Measurements from ENCODE around the gene RBM6. TPM values are rescaled to one million over a fixed set of nuclear protein-coding genes. Genes with fewer than 3 reads are reported as not detected.

The RBM6 gene
- total RNA-seq, 6 donors from 2014 or later, result 67.9 to 380 (median 123) TPM

GRCh38 chr3:49997862-49998261 is 57.9 kb downstream of the RBM6 start:
- Histone ChIP-seq H3K27me3 (no peaks in the 10 kb centered on the region), H3K4me1 (no peaks in the 10 kb centered on the region), H3K27ac (no peak overlapping the region), H3K36me3 (peaks cover 4 to 38% (median 11%) of the 10 kb centered on the region in 4 donors), H3K9me3 (no peaks in the 10 kb centered on the region), H3K4me3 (no peak overlapping the region)
- WGBS, 2 donors, result 63 to 76% methylated on average over 1 of the region's 1 CpG
- DNase-seq (no peak), ATAC-seq (ENCODE audit: low FRiP score in 2 of 2) (no peak)
- TF ChIP-seq POLR2A (IDR thresholded peaks at IDR 0.05) (no peak), EP300 (IDR thresholded peaks at IDR 0.05) (no peak), POLR2AphosphoS5 (IDR thresholded peaks at IDR 0.05) (no peak), CTCF (IDR thresholded peaks at IDR 0.05) (no peak)

DNA sequence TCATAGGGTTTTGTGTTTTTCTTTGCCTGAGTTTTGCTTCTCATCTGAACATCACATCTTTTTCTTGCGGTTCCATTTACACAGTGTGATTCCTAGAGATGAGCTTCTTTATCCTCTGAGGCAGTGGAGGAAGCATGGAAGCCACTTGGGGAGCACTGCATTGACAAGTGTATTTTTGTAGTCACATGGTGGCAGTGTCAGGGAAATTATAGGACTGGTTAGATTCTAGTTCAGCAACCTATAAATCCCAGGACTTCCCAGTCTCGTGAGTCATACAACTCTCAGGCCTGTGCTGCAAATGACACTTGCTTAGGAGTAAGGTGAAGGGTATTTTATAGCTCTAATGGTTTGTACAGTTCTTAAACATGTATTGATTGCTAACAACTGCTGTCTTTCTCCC is 58.4 kb downstream of the RBM6 start:
- WGBS, 2 donors, result 80 to 95% methylated on average over 2 of the region's 2 CpGs
- Histone ChIP-seq H3K4me1 (no peaks in the 10 kb centered on the region), H3K9me3 (no peaks in the 10 kb centered on the region), H3K27ac (no peak overlapping the region), H3K27me3 (no peaks in the 10 kb centered on the region), H3K36me3 (peaks cover 4 to 38% (median 11%) of the 10 kb centered on the region in 4 donors), H3K4me3 (no peak overlapping the region)
- DNase-seq (no peak), ATAC-seq (ENCODE audit: low FRiP score in 2 of 2) (no peak)
- TF ChIP-seq POLR2AphosphoS5 (IDR thresholded peaks at IDR 0.05) (no peak), EP300 (IDR thresholded peaks at IDR 0.05) (no peak), CTCF (IDR thresholded peaks at IDR 0.05) (no peak), POLR2A (IDR thresholded peaks at IDR 0.05) (no peak)

DNA sequence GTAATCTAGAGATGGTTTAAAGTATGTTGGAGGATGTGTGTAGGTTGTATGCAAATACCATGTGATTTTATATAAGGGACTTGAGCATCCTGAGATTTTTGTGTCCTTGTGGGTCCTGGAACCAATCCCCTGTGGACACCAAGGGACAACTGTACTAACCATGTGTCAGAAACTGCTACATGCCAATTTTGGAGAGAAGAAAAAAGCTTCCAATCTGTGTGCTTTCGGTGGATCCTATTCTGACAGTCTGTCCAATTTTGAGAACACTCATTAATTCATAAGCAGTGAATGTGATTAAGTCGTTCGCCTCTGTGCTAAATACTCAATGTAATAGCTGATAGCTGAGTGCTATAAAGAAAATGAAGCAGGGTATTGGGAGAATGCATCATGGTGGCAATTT is 61.6 kb downstream of the RBM6 start:
- Histone ChIP-seq H3K4me1 (no peaks in the 10 kb centered on the region), H3K27ac (no peak overlapping the region), H3K4me3 (no peak overlapping the region), H3K36me3 (peaks cover 4 to 43% (median 14%) of the 10 kb centered on the region in 4 donors), H3K9me3 (no peaks in the 10 kb centered on the region), H3K27me3 (no peaks in the 10 kb centered on the region)
- 95 to 98% methylated on average over 3 of the region's 3 CpGs for WGBS, 2 donors
- no peak for ATAC-seq (ENCODE audit: low FRiP score in 2 of 2)
- no peak for TF ChIP-seq EP300 (IDR thresholded peaks at IDR 0.05)
- TF ChIP-seq CTCF (IDR thresholded peaks at IDR 0.05), result no peak
- no peak for TF ChIP-seq POLR2A (IDR thresholded peaks at IDR 0.05)
- TF ChIP-seq POLR2AphosphoS5 (IDR thresholded peaks at IDR 0.05), result no peak
- no peak for DNase-seq

- Histone ChIP-seq H3K4me1 (no peaks in the 10 kb centered on the region), H3K27ac (no peak overlapping the region), H3K9me3 (no peaks in the 10 kb centered on the region), H3K36me3 (peaks cover 4 to 47% (median 16%) of the 10 kb centered on the region in 4 donors), H3K4me3 (no peak overlapping the region), H3K27me3 (no peaks in the 10 kb centered on the region)
- WGBS, 2 donors, result 90 to 92% methylated on average over 3 of the region's 3 CpGs
- ATAC-seq (ENCODE audit: low FRiP score in 2 of 2), result no peak
- DNase-seq, result no peak
- TF ChIP-seq POLR2AphosphoS5 (IDR thresholded peaks at IDR 0.05) (no peak), CTCF (IDR thresholded peaks at IDR 0.05) (no peak), POLR2A (IDR thresholded peaks at IDR 0.05) (no peak), EP300 (IDR thresholded peaks at IDR 0.05) (no peak)
Observed at GRCh38 chr3:50003216-50003615, 63.3 kb downstream of the RBM6 start.

DNA sequence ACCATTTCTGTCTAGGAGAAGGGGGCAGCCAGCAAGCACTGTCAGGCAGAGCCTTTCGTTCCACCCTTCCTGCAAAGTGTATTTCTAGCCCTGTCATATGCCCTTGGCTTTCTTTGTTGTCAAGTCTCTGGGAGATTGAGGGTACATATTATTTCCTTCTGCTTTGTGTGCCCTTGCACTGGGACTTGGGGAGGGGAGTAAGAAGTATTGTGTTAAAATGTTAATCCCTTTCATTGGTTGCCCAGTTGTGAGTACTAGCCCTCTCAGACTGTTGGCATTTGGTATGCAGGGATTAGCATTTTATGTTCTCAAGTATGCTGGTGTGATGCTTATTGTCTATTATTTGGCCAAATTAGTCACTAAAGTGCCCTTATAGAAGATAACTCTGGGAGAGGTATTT is 63.9 kb downstream of the RBM6 start:
- H3K27me3 ChIP-seq, result no peaks in the 10 kb centered on the region
- no peaks in the 10 kb centered on the region for H3K4me1 ChIP-seq
- peaks cover 4 to 46% (median 16%) of the 10 kb centered on the region in 4 donors for H3K36me3 ChIP-seq
- ATAC-seq (ENCODE audit: low FRiP score in 2 of 2) (no peak), DNase-seq (no peak)
- no peaks in the 10 kb centered on the region for H3K9me3 ChIP-seq
- H3K27ac ChIP-seq, result no peak overlapping the region
- TF ChIP-seq POLR2AphosphoS5 (IDR thresholded peaks at IDR 0.05), result no peak
- no peak for TF ChIP-seq POLR2A (IDR thresholded peaks at IDR 0.05)
- no peak for TF ChIP-seq EP300 (IDR thresholded peaks at IDR 0.05)
- no peak for TF ChIP-seq CTCF (IDR thresholded peaks at IDR 0.05)
- H3K4me3 ChIP-seq, result no peak overlapping the region
- WGBS, 2 donors, result 0% methylated on average over 1 of the region's 1 CpG

Data from upper lobe of left lung (tissue), 6 donors.